ENCODE results near the gene SDS. TPM values are rescaled to one million over a fixed set of nuclear protein-coding genes. Genes with fewer than 3 reads are reported as not detected.

SDS gene
- total RNA-seq, 1 donor from 2014 or later: not detected

DNA sequence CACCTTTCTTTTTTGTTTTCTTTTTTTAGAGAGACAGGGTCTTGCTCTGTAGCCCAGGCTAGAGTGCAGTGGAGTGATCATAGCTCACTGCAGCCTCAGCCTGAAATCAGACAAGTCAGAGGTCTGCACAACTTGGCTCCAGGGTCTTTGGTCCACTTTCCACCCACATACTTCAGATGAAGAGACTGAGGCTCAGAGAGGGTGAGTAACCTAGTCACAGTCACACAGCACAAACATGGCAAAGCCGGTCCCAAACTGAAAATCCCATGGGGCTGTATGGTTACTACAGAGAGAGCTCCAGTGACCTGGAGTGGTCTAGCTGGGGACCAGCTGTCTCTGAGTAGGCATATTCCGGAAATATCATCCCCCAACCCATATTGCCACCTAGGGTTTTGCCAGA is 48.8 kb upstream of the SDS start:
- FAIRE-seq: no peak
- Mint-ChIP-seq H3K36me3 (ENCODE audit: low read depth, unreplicated experiment) (no peaks in the 10 kb centered on the region), H3K9me3 (ENCODE audit: unreplicated experiment) (no peaks in the 10 kb centered on the region), H3K4me1 (ENCODE audit: low read depth, unreplicated experiment) (no peaks in the 10 kb centered on the region), H3K27me3 (ENCODE audit: low read depth, unreplicated experiment) (peaks cover 34% of the 10 kb centered on the region), H3K27ac (ENCODE audit: unreplicated experiment) (no peak overlapping the region), H3K4me3 (ENCODE audit: unreplicated experiment) (no peak overlapping the region)
- Histone ChIP-seq H3K36me3 (ENCODE audit: insufficient read depth, low read length) (no peaks in the 10 kb centered on the region), H3K9ac (ENCODE audit: low read length) (no peak overlapping the region), H3K4me3 (ENCODE audit: insufficient read depth, low read depth, low read length) (no peak overlapping the region), H3K79me2 (ENCODE audit: insufficient read depth, low read length) (no peaks in the 10 kb centered on the region), H3K9me3 (ENCODE audit: insufficient read depth, low read depth, low read length) (no peaks in the 10 kb centered on the region), H3K27ac (ENCODE audit: low read depth, low read length) (no peak overlapping the region), H3K4me1 (ENCODE audit: insufficient read depth, low read length) (no peaks in the 10 kb centered on the region), H2AFZ (ENCODE audit: low read depth, low read length) (no peak overlapping the region), H3K4me2 (ENCODE audit: low read length) (no peak overlapping the region), H3K27me3 (ENCODE audit: insufficient read depth, low read length) (peaks cover 5% of the 10 kb centered on the region), H4K20me1 (ENCODE audit: insufficient read depth, low read length) (no peaks in the 10 kb centered on the region)
- TF ChIP-seq, protein P1, sequence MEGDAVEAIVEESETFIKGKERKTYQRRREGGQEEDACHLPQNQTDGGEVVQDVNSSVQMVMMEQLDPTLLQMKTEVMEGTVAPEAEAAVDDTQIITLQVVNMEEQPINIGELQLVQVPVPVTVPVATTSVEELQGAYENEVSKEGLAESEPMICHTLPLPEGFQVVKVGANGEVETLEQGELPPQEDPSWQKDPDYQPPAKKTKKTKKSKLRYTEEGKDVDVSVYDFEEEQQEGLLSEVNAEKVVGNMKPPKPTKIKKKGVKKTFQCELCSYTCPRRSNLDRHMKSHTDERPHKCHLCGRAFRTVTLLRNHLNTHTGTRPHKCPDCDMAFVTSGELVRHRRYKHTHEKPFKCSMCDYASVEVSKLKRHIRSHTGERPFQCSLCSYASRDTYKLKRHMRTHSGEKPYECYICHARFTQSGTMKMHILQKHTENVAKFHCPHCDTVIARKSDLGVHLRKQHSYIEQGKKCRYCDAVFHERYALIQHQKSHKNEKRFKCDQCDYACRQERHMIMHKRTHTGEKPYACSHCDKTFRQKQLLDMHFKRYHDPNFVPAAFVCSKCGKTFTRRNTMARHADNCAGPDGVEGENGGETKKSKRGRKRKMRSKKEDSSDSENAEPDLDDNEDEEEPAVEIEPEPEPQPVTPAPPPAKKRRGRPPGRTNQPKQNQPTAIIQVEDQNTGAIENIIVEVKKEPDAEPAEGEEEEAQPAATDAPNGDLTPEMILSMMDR (IDR thresholded peaks at IDR 0.05; ENCODE audit: insufficient read depth, low read depth, low read length): no peak
- no peak for TF ChIP-seq EZH2 (IDR thresholded peaks at IDR 0.05; ENCODE audit: insufficient read depth, low read length)
- no peak for DNase-seq (ENCODE audit: low read depth)

DNA sequence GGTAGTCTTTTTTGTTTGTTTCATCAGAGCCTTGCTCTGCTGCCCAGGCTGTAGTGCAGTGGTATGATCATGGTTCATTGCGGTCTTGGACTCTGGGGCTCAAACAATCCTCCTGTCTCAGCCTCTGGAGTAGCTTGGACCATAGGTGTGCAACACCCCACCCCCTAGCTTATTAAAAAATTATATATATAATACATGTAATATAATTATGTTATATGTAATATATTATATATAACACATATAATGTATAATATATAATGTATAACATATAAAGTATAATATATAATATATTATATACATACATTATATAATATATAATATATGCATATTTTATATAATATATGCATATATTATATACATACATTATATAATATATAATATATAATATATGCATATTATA is 46.2 kb upstream of the SDS start:
- H3K9me3 ChIP-seq (ENCODE audit: insufficient read depth, low read depth, low read length): no peaks in the 10 kb centered on the region
- FAIRE-seq: no peak
- no peak overlapping the region for H3K9ac ChIP-seq (ENCODE audit: low read length)
- Mint-ChIP-seq H3K27me3 (ENCODE audit: low read depth, unreplicated experiment) (peaks cover 39% of the 10 kb centered on the region), H3K27ac (ENCODE audit: unreplicated experiment) (no peak overlapping the region), H3K9me3 (ENCODE audit: unreplicated experiment) (peaks cover 7% of the 10 kb centered on the region), H3K4me3 (ENCODE audit: unreplicated experiment) (no peak overlapping the region), H3K36me3 (ENCODE audit: low read depth, unreplicated experiment) (no peaks in the 10 kb centered on the region), H3K4me1 (ENCODE audit: low read depth, unreplicated experiment) (no peaks in the 10 kb centered on the region)
- no peaks in the 10 kb centered on the region for H4K20me1 ChIP-seq (ENCODE audit: insufficient read depth, low read length)
- H3K4me1 ChIP-seq (ENCODE audit: insufficient read depth, low read length): no peaks in the 10 kb centered on the region
- H3K4me2 ChIP-seq (ENCODE audit: low read length): no peak overlapping the region
- TF ChIP-seq, protein P1 (IDR thresholded peaks at IDR 0.05; ENCODE audit: insufficient read depth, low read depth, low read length): no peak
- TF ChIP-seq EZH2 (IDR thresholded peaks at IDR 0.05; ENCODE audit: insufficient read depth, low read length): no peak
- peaks cover 4% of the 10 kb centered on the region for H3K27me3 ChIP-seq (ENCODE audit: insufficient read depth, low read length)
- no peaks in the 10 kb centered on the region for H3K79me2 ChIP-seq (ENCODE audit: insufficient read depth, low read length)
- H3K27ac ChIP-seq (ENCODE audit: low read depth, low read length): no peak overlapping the region
- H3K4me3 ChIP-seq (ENCODE audit: insufficient read depth, low read depth, low read length): no peak overlapping the region
- DNase-seq (ENCODE audit: low read depth): no peak
- no peak overlapping the region for H2AFZ ChIP-seq (ENCODE audit: low read depth, low read length)
- H3K36me3 ChIP-seq (ENCODE audit: insufficient read depth, low read length): no peaks in the 10 kb centered on the region

DNA sequence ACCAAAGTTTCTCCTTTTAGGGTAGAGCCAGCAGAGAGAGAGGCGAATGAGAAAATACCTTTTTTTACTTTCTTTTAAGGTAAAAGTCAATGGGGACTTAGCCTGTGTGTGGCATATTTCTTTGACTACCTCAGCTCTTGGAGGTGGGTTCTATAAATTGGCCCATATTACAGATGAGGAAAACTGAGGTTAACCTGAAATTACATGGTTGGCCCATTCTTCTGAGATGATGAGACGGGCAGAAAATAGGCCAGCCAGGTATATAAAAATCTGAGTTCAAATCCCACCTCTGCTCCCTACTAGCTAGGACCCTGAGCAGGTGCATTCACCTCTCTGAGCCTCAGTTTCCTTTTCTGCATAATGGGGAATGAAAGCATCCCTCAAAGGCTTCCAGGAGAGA is 45.6 kb upstream of the SDS start:
- Histone ChIP-seq H3K9me3 (ENCODE audit: insufficient read depth, low read depth, low read length) (no peaks in the 10 kb centered on the region), H3K9ac (ENCODE audit: low read length) (no peak overlapping the region), H2AFZ (ENCODE audit: low read depth, low read length) (no peak overlapping the region), H3K79me2 (ENCODE audit: insufficient read depth, low read length) (no peaks in the 10 kb centered on the region), H3K36me3 (ENCODE audit: insufficient read depth, low read length) (no peaks in the 10 kb centered on the region), H3K27me3 (ENCODE audit: insufficient read depth, low read length) (peaks cover 4% of the 10 kb centered on the region), H3K4me2 (ENCODE audit: low read length) (no peak overlapping the region), H4K20me1 (ENCODE audit: insufficient read depth, low read length) (no peaks in the 10 kb centered on the region), H3K4me3 (ENCODE audit: insufficient read depth, low read depth, low read length) (no peak overlapping the region), H3K27ac (ENCODE audit: low read depth, low read length) (no peak overlapping the region), H3K4me1 (ENCODE audit: insufficient read depth, low read length) (no peaks in the 10 kb centered on the region)
- Mint-ChIP-seq H3K4me1 (ENCODE audit: low read depth, unreplicated experiment) (no peaks in the 10 kb centered on the region), H3K9me3 (ENCODE audit: unreplicated experiment) (peaks cover 7% of the 10 kb centered on the region), H3K36me3 (ENCODE audit: low read depth, unreplicated experiment) (no peaks in the 10 kb centered on the region), H3K27me3 (ENCODE audit: low read depth, unreplicated experiment) (peaks cover 41% of the 10 kb centered on the region), H3K27ac (ENCODE audit: unreplicated experiment) (no peak overlapping the region), H3K4me3 (ENCODE audit: unreplicated experiment) (no peak overlapping the region)
- TF ChIP-seq, protein P1 (IDR thresholded peaks at IDR 0.05; ENCODE audit: insufficient read depth, low read depth, low read length): no peak
- no peak for TF ChIP-seq EZH2 (IDR thresholded peaks at IDR 0.05; ENCODE audit: insufficient read depth, low read length)
- no peak for DNase-seq (ENCODE audit: low read depth)
- no peak for FAIRE-seq
